ENCODE results near the gene TBPL1.

TBPL1 gene

GRCh38 chr6:134010974-134011373 is 58.0 kb downstream of the TBPL1 start:
- DNase-seq, result no peak

GRCh38 chr6:134014588-134015137 is 61.6 kb downstream of the TBPL1 start:
- DNase-seq, result no peak

GRCh38 chr6:134015719-134016557 is 62.9 kb downstream of the TBPL1 start:
- DNase-seq, result no peak

- no peak for DNase-seq
Observed at GRCh38 chr6:134016558-134016814, 63.5 kb downstream of the TBPL1 start.

GRCh38 chr6:134020071-134020470 is 67.0 kb downstream of the TBPL1 start:
- DNase-seq, result no peak

GRCh38 chr6:134020543-134020942 is 67.5 kb downstream of the TBPL1 start:
- DNase-seq, result no peak

GRCh38 chr6:134020968-134021367 is 67.9 kb downstream of the TBPL1 start:
- no peak for DNase-seq

- DNase-seq, result no peak
Observed at GRCh38 chr6:134021396-134022122, 68.5 kb downstream of the TBPL1 start.

- no peak for DNase-seq
Observed at GRCh38 chr6:134022650-134023049, 69.6 kb downstream of the TBPL1 start.

GRCh38 chr6:134026597-134026996 is 73.6 kb downstream of the TBPL1 start:
- no peak for DNase-seq

- DNase-seq, result no peak
Observed at GRCh38 chr6:134028438-134028837, 75.4 kb downstream of the TBPL1 start.

GRCh38 chr6:134029495-134030455 is 76.8 kb downstream of the TBPL1 start:
- DNase-seq, result no peak

GRCh38 chr6:134031696-134032255 is 78.8 kb downstream of the TBPL1 start:
- no peak for DNase-seq

- DNase-seq, result no peak
Observed at GRCh38 chr6:134034478-134034877, 81.5 kb downstream of the TBPL1 start.

GRCh38 chr6:134034961-134035822 is 82.2 kb downstream of the TBPL1 start:
- DNase-seq, result no peak

GRCh38 chr6:134035823-134036296 is 82.8 kb downstream of the TBPL1 start:
- peak; percentile 47 for DNase-seq

GRCh38 chr6:134039116-134039515 is 86.1 kb downstream of the TBPL1 start:
- no peak for DNase-seq
